ENCODE results near the gene VRK1.

The VRK1 gene

DNA sequence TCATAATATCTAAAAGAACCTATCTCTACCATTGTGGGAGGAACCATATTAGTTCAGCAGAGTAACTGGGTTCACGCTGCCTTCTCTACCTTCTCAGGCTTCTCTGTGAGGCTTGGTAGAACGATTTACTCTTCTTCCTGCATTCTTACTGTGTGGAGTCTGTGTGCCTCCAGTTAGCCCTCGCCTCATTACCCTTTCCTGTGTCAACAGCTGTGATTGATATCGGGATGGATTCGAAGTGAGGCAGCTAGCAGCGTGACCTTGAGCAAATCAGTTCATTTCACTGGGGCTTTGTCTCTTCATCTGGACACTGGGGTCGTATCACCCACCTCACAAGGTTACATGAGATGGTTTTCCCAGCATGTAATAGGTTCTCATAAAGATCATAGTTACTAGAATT is 4.6 kb upstream of the VRK1 start:
- DNase-seq, result no peak

DNA sequence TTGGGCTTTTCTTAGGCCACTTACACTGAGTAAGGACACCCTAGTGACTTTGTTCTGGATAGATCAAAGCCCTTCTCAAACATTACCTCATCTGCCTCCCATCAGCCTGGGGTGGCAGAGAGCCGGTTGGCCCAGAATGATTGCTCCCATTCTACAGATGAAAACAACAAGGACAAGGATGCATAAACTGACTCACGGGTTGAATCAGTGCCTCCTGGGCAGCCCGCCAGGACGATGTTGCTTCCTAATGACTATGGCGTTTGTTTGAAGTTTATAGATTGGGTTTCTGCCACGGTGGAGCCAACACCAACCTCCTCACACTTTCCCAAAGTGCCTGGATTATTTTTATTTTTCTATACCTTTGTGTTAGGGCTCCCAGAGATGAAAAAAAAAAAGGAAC is 3.6 kb upstream of the VRK1 start:
- no peak for DNase-seq

DNA sequence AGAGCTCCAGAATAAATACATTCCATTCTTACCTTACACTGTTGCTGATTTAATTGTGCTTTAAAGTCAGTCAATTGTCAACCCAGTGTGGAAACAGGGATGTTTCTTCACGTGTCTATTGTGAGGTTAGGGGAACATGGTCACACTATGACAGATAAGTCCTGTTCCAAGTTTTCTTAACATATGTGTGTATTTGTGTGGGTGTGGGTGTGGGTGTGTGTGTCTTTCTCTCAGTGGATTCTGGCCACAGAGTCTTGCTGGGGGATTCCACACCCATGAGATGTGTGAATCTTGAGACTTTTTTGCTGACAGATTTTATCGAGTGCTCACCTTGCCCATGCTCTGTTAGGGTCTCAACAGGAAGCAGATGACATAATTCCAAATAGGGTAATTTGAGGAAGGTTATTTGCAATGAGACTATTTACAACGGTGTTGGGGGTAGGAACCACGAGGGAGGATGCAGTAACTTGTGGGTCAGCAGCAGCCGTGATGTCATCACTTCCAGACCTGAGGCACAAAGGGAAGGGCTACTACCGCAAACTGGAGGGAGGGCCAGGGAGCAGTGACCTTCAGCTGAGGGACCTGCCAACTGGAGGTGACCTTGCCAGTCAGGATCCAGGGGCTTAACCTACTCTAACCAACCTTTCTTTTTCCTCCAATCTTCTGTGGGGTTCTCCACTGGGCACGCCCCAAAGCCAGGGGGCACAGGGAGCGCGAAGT is 1.9 kb upstream of the VRK1 start:
- no peak for DNase-seq

GRCh38 chr14:96797582-96798349 is 584 bp downstream of the VRK1 start:
- DNase-seq, result peak; percentile 12 to 42

DNA sequence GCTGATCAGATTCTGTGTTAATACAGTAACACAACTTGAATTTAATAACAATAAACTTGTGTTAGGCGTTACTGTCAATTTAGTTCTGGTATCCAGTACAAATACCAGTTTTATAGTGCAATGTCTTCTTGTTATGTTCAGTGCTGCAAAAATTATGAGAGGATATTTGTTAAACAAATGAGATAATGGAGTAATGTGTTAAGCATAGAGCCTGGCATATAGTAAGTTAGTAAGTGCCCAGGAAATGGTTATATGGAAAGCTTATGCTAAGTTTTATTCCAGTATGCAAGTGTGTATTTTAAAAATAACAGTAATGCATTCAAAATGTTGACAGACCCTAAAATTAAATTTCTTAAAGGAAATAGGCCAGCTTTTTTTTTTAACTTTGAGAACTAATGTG is 1.8 kb downstream of the VRK1 start:
- DNase-seq, result no peak

DNA sequence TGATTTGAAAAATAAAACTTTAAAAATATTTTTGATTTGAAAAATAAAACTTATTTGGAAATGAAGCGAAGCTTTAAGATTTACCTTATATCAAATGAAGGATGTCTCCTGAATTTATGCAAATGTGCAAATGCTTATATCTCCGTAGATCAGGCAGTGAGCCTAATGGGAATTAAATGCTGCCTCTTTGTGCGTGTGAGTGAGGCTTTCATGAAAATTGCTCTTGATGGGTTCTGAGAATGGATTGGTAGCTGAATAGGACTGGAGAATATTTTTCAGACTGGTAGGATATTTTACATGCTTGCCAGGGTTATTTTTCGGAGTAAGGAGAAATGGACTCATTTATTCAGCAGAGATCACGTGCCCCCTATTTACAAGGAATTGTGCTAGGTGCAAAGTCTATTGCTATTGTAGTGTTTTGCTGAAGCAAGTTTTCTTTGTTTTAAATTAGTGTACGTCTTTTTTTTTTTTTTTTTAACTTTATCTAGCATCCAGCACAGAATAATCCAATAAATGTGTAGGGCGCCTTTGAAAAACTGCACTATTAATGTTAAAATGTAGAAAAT is 2.4 kb downstream of the VRK1 start:
- no peak for DNase-seq

GRCh38 chr14:96801931-96802330 is 4.7 kb downstream of the VRK1 start:
- DNase-seq, result no peak

DNA sequence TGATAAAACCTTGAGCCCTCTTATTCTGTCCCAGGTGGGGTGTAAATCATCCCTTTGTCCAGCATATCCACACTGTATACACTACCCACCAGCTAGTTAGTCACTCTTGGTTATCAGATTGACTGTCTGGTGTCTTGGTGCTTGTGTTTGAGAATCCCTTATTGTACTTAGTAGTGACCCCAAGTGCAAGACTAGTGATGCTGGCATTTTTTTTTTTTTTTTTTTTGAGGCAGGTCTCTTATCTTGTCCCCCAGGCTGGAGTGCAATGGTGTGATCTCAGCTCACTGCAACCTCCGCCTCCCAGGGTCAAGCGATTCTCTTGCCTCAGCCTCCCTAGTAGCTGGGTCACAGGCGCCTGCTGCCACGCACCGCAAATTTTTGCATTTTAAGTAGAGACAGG is 5.8 kb downstream of the VRK1 start:
- DNase-seq, result no peak

- DNase-seq, result no peak
These were observed 6.8 kb downstream of the VRK1 start for GRCh38 chr14:96803958-96804357.

- DNase-seq, result peak; percentile 21 to 74
These were observed 7.7 kb downstream of the VRK1 start for GRCh38 chr14:96804895-96805294.

DNA sequence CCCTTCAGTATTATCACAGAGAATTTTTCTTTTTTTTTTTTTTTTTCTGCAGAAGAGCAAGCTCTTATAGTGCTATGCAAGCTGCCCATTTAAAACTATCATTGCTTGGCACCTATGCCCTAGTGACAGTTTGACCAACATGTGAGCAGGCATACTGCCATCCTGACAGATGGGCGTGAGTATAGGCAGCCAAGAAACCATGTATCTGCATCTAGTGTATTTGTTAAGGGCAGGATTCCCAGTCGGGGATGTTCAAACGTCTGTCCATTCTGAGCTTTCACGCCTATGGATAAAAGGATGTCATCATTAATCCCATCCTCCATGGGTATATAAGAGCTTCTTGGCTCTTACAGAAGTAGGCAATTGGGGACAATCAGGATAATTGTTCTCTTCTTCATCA is 8.8 kb downstream of the VRK1 start:
- DNase-seq, result peak; percentile 99 to 100

DNA sequence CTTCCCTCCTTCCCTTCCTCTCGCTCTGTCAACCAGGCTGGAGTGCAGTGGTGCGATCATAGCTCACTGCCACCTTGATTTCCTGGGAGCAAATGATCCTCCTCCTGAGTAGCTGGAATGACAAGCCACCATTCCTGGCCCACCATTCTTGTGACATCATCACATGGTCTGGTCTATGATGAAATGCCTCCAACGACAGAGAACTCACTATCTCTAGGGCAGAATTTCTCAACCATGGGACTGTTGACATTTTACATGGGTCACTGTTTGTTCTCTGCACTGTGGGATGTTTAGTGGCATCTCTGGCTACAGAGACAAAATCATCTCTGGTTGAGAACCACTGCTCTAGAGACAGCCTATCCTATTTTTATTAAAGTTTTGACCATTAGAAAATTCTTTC is 9.7 kb downstream of the VRK1 start:
- no peak for DNase-seq

DNA sequence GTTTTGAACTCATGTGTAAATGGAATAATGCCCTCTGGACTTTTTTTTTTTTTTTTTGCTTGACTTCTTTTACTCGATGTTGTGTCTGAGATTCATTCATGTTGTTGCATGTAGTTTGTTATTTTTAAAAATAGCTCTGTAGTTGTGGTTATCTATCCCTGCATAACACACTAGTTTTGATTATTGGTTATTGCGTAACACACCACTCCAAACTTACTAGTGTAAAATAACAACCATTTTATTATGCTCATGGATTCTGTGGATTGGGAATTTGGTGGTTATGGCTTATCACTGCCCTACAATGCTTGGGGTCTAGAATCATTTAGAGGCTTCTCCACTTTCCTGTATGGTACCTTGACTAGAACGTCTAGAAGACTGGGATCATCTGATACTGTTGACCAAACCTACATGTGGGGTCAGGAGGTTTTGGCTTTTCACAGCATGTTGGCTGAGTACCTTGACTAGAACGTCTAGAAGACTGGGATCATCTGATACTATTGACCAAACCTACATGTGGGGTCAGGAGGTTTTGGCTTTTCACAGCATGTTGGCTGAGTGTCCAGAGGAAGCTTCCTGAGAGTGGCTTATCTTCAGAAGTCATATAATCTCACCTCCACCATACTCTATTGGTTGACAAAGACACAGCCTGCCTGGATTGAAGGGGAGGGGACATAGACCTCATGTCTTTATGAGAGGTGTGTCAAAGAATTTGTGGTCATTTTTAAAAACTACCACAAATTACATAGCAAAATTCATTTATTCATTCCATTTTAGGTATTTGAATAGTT is 11.6 kb downstream of the VRK1 start:
- DNase-seq, result no peak

- DNase-seq, result no peak
These were observed 14.1 kb downstream of the VRK1 start for GRCh38 chr14:96811265-96811664.

DNA sequence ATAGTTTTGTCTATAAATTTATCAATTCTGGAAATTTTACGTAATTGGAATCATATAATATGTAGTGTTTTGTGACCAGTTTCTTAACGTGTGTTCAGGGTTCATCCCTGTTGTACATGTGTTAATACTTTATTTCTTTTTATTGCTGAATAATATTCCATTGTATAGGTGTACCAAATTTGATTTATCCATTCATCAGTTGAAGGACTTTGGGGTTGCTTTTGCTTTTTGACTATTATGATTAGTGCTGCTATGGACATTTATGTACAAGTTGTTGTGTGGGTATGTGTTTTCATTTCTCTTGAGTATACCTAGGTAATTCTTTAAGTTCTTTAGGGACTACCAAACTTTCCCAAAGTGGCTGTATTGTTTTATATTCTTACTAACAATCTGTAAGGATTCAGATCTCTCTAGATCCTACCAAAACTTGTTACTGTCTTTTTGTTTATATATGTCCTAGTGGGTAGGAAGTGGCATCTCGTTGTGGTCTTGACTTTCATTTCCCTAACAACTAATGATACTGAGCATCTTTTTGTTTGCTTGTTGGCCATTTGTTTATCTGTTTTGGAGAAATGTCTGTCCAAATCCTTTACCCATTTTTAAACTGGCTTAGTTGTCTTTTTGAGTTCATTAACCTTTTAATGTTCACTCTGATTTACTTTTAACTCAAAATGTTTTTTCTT is 14.9 kb downstream of the VRK1 start:
- no peak for DNase-seq

- DNase-seq, result no peak
These were observed 19.1 kb downstream of the VRK1 start for GRCh38 chr14:96816281-96816680.

GRCh38 chr14:96817750-96818666 is 20.8 kb downstream of the VRK1 start:
- DNase-seq, result no peak

DNA sequence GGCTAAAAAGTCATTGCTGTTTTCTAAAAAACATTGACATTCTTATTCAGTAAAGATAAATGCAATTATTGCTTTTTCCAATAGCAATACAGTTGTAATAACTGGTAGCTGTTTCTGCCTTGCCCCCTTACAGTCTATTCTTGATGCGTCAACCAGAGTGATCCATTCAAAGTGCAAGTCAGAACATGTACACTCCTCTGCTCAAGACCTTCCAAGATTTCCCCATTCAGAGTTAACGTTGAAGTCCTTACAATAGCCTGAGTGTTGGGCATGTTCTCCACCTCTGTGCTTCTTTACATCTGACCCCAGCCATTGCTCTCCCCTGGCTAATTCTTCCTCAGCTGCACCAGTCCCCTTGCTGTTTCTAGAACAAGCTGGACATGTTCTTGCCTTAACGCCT is 24.3 kb downstream of the VRK1 start:
- peak; percentile 19 to 44 for DNase-seq

GRCh38 chr14:96823652-96824051 is 26.5 kb downstream of the VRK1 start:
- DNase-seq, result no peak

DNA sequence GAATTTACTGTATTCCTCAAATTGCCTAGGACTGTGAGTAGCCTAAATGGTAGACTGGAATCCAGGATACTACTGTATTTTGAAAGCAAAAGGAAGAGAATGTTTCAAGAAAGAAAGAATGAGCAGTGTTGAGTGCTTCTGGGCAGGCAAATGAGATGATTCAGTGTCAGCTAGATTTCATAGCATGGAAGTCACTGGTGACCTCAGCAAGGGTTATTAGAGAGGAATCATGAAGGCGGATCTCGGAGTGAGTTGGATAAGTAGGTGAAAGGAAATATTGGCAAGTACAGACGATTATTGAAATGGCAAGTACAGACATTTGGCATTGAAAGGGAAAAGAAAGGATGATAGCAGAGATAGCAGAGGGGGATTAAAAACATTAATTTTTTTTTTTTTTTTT is 27.1 kb downstream of the VRK1 start:
- DNase-seq, result no peak

- DNase-seq, result peak; percentile 3 to 27
These were observed 29.6 kb downstream of the VRK1 start for GRCh38 chr14:96826818-96827217.

GRCh38 chr14:96827290-96827689 is 30.1 kb downstream of the VRK1 start:
- DNase-seq, result no peak

All from NCI-H524 (cell line).